GM13976 (cell line): ENCODE measurements around the gene PYGO1.

Source experiments
- DNase-seq: peaks from one replicate; pipeline ENCODE4 v3.0.0; 2012; ENCODE audit warnings: low spot score
- in situ Hi-C: fragments of 300-500 bp; cut with MboI; formaldehyde crosslinking; loops from one replicate; pipeline ENCODE4 v1.12.0; 2022; ENCODE audit warnings: low sequenced_read_pairs, mixed read lengths, inconsistent platforms; ENCODE audit not compliant: unreplicated experiment
- TF ChIP-seq, protein P1 (sequence below): IDR thresholded peaks from 2 replicates; pipeline ENCODE4 v1.5.1; 2012; ENCODE audit warnings: borderline replicate concordance, mild to moderate bottlenecking; ENCODE audit not compliant: insufficient read depth; ENCODE audit errors: extremely low read depth, missing control alignments, control extremely low read depth

The PYGO1 gene

DNA sequence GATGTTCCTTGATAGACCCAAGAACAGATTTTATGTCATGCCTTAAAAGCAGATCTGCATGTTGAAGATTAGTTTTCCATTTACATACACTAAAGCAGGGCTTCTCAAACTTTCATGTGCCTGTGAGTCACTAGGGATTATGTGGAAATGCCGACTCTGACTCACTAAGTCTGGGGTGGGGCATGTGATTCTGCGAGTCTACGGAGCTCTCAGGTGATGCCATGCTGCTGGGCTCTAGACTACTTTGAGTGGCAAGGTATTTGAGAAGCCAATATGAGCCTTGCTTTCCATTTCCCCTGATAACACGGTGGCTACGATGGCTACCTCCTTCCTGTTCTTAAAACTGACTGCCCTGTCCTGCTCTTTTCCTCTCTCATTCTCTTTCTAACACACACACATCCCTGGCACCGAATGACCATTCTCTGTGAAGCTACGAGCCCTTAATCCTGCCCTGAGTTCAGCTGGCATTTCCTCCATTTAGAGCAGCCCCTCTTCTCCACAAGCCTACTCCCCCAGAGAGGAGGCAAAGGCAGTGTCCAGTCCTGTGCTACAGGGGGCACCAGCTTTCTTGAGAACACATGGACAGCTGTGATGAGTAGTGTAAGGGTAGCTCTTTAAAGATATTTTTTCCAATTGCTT, 39.7 kb upstream of the PYGO1 start:
- TF ChIP-seq, protein P1, sequence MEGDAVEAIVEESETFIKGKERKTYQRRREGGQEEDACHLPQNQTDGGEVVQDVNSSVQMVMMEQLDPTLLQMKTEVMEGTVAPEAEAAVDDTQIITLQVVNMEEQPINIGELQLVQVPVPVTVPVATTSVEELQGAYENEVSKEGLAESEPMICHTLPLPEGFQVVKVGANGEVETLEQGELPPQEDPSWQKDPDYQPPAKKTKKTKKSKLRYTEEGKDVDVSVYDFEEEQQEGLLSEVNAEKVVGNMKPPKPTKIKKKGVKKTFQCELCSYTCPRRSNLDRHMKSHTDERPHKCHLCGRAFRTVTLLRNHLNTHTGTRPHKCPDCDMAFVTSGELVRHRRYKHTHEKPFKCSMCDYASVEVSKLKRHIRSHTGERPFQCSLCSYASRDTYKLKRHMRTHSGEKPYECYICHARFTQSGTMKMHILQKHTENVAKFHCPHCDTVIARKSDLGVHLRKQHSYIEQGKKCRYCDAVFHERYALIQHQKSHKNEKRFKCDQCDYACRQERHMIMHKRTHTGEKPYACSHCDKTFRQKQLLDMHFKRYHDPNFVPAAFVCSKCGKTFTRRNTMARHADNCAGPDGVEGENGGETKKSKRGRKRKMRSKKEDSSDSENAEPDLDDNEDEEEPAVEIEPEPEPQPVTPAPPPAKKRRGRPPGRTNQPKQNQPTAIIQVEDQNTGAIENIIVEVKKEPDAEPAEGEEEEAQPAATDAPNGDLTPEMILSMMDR = no peak
- DNase-seq = no peak
- in situ Hi-C loops = no loop called here

DNA sequence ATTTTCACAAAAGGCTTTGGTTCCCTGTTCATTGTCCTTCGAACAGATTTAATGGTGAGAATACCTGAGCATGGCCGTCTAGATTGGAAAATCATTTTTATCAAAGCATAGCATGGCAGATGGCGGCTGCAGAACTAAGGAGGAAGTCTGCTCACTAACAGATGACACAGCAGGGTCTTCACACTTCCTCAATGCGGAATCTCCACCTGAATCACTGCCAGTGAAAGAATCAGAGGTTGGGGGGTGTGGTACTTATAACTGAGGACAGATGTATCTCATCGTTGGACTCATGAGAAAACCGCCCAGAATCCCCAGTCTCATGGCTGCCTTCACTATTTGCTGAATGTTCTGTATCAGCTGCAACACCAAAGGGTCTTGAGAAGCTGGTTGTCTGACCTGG, 31.6 kb upstream of the PYGO1 start:
- in situ Hi-C loops = no loop called here

DNA sequence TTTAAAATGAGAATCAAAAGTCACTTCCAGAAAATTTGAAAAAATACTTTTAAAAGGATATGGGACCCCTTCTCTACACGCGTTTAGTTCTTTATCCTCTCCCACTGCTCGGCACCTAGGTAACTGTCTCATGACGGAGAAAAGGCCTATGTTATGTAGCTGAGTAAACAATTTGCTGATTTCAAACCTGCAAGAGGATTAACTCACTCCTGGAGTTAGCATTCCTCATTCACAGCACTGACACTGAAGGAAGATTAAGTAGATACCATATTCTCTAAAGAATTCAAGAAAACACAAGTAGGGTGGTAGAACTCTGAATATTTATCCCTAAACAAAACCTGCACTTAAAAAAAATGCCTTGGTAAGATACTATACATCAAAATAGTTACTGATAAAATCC, 30.2 kb upstream of the PYGO1 start:
- TF ChIP-seq, protein P1 = no peak
- DNase-seq = no peak
- in situ Hi-C loops = no loop called here

More for the DNA sequence above, 31.6 kb upstream of the PYGO1 start:
- no peak for DNase-seq
- TF ChIP-seq, protein P1 = no peak

DNA sequence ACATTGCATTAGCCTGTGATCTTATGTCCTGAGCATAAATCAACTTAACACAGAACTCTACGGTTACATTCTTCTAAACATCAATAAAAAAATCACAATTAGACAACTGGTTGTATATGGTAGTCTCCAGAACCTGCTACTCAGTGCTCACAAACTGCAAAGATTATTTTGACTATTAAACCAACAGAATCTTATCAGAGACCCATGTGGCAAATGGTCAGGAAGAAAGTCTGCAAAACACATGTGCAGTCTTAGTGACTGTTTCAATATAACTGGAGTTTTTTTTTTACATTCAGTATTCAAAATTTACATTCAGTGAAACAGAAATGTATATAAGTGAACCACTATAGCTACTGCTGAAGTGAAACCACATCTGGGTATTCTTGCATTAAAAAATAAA, 27.3 kb upstream of the PYGO1 start:
- in situ Hi-C loops = no loop called here
- TF ChIP-seq, protein P1 = no peak
- no peak for DNase-seq

DNA sequence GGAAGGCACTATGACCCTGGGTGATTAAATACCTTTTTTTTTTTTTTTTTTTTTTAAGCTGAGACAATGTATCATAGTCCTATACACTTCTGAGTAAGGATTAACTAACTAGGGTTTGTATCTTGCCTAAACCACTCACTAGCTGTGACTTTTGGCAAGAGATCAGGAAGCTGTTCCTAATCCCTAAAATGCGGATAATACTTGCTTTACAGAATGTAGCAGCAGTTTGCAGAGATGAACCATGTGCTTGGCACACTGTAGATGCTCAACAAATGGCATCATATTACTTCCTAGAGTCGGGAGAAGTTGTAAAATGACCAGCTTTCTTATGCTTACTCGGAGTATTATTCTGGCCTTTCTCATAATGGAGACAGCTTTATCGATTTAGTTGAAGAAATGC, 25.6 kb upstream of the PYGO1 start:
- DNase-seq = no peak
- TF ChIP-seq, protein P1 = no peak
- in situ Hi-C loops = no loop called here

DNA sequence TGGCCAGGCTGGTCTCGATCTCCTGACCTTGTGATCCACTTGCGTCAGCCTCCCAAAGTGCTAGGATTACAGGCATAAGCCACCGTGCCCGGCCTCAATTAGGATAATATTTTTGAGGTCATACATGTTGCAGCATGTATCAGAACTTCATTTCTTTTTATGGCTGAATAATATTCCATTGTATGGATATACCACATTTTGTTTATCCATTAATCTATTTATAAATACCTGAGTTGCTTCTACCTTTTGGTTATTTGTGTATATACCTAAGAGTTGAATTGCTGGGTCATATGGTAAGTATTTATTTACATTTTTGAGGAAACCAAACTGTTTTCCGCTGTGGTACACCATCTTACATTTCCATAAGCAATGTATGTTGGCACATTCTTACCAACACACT, 18.1 kb upstream of the PYGO1 start:
- DNase-seq = no peak
- TF ChIP-seq, protein P1 = no peak
- in situ Hi-C loops = no loop called here
